ENCODE measurements around the gene HRNR.
"Not testable (repeated sequence)": the region's sequence is repeated elsewhere in the genome, so short reads cannot be mapped to it uniquely, and the experiment has no call there.

The HRNR gene

DNA sequence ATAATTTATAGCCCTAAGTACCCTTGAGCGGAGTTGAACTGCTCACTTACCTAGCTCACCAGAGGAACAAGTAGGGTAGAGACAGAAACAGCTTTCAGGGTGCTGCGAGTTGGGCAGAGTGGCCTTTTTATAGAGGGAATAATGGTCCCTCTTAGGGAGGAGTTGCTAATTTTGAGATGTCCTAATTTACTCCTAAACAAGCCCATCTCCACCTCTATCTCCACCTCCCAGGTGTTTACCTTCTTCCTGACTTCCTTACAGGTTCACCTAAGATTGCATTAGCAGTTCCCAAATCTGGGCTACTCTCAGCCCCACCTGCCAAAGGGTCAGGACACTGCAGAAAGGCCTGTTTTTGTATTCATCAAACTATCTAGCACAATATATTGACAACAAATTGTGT is at the start of gene HRNR:
TSS of gene HRNR (minus strand) at position 101 of the 400 bp plus-strand sequence. CDS start 940 bp downstream, outside the sequence.
- DNase-seq: no peak

DNA sequence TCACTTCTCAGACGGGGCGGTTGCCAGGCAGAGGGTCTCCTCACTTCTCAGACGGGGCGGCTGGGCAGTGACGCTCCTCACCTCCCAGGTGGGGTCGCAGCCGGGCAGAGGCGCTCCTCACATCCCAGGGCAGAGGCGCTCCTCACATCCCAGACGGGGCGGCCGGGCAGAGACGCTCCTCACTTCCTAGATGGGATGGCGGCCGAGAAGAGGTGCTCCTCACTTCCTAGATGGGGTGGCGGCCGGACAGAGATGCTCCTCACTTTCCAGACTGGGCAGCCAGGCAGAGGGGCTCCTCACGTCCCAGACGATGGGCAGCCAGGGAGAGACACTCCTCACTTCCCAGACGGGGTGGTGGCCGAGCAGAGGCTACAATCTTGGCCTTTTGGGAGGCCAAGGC is 32.4 kb upstream of the HRNR start:
- DNase-seq: not testable (repeated sequence)

DNA sequence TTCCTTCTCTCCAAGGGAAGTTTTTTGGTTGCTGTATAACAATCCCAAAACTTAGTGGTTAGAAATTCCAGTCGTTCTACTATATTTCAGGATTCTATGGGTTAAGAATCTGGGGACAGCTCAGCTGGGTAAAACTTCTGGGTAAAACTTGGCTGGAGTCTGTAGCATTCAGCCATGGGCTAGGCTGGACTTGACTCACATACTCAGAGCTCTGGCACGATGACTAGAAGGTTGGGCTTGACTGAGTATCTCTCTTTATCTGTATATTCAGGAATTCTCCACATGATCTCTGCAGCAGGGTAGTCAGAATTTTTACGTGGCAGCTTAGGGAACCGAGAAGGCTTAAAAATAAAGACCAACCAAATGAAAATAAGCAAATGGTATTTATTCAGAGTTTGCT is 28.2 kb upstream of the HRNR start:
- no peak for DNase-seq

DNA sequence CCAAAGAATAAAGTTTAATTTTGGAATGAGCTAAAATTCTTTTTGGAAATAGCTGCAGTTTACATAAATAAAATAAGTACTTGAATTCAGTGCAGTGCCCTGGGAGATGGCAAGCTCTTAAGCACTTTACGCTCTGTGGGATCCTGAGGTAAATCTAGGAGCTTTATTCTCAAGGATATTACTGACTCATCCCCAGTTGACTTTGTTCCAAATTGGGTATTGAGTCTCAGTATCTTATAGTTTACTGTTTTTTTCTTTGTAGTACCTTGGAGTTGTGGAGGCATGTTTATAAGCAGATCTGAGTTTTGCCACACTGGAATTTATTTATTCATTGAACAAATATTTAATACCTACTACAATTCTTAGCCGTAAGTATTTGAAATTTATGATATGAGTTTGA is 27.4 kb upstream of the HRNR start:
- no peak for DNase-seq

DNA sequence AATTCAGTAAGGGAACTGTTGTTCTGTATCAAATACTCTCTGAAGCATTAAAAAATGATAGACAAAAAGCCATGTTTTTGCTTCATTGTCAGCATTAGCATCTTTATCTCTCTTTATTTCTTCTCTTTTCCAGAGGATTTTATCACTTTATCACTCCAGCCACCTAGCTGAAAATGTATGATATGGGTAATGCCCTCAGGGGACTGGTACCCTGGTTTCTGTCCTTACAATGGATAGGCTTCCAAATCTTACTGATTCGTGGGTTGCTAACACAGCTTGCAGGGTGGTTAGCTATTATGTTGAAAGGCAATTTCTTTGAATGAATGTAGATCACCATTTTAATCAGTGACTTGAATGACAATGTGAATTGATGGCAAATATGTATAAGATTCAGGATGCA is 23.3 kb upstream of the HRNR start:
- DNase-seq: no peak

DNA sequence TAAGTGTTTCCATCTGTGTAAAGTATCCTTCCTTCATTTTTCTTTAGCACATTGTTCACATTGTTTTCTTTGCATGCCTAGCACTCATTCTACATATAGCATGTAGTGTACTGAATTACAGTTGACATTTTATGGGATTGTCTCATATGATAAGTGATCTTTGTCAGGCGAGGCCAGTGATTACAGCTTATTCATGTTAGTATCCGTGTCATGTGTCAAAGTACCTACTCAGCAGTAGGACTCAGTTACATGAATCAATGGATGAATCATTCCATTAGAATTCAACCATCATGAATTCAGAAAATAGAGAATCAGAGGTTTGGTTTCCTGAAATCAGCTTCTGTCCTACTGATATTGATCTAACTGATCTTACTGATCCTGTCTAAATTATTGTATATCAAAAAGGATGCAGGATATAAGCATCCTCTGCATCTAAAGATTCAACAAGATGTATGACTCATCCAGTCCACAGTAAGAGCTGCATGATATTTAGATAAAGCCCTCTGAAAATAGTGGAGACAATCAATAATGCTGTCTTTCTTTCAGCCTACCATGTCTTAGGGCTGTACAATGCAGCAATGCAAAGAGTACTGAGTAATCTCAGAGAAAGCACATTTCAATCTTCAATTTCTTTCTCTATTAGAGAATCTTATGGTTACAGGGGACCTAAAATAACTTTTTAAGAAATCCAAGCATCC is 20.7 kb upstream of the HRNR start:
- DNase-seq: no peak

DNA sequence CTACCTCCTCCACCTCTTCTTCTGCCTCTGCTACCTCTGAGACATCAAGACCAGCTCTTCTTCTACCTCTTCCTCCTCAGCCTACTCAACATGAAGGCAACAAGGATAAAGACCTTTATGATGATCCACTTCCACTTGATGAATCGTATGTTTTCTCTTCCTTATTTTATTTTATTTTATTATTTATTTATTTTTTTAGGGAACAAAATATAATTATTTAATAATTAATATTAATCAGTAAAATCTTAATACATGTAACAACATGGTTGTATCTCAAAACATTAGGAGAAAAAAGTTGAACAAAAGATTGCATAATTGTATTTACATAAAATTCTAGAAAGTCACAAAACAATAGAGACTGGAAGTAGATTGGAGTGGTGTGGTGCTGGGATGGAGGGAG is 13.1 kb upstream of the HRNR start:
- no peak for DNase-seq

DNA sequence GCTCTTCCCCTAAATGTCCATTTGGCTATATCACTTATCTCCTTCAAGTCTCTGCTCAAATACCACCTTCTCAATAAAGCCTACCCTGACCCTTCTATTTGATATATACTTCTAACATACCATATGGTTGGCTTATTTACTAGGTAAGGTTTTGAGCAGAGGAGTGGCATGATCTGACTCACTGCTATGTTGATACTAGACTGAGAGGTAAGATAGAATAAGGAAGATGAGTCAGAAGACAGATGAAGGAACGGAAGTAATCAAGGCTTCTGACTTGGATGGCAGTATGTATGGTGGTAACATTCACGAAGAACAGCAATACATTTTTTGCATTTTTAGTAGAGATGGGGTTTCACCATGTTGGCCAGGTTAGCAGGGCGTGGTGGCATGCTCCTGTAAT is 4.8 kb upstream of the HRNR start:
- DNase-seq: no peak

DNA sequence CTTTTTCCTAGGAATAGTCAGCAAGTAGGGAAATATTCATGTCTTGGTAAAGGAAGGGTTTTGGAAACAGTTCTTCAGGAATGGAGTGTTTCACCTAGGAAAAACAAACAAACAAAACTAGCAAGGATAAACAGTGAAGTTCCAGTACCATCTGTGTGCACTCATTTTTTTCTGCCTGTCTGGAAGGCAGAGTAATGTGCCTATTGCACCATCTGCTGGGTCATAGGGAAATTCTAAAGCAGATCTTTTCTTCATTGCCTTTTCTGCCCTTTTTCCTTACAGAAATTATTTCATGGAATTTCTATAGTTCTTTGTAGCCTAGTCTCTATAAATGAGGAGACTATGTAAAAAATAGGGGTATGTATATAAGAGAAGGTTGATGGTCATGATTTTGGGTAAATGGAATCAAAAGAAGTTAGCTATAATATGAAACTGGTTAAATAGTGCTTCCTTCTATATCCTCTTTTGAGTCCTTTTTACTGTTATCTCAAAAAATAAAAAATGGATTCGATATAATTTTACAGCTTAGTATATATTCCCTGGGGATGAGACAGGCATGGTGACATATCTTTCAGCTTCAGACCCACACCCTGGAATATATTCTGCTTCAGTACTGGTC is 3.4 kb upstream of the HRNR start:
- no peak for DNase-seq

DNA sequence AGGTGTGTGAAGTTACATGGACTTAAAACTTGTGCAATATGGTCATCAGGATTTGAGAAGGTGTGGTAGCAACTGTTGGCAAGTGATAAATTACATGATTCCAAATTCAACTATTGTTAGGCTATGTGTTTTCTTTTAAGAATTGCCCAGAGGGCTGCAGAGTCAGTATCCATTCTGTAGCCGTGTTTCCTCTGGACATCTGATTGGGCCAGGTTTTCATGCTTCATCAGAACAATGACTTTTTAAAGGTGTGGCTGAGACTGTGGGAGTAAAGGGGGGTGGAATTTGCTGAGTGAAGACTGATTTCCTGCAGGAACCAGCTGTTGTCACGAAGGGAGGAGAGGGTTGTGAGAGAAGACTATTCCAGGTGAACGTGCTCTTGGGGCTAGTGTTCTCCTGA is 1.7 kb upstream of the HRNR start:
- no peak for DNase-seq

DNA sequence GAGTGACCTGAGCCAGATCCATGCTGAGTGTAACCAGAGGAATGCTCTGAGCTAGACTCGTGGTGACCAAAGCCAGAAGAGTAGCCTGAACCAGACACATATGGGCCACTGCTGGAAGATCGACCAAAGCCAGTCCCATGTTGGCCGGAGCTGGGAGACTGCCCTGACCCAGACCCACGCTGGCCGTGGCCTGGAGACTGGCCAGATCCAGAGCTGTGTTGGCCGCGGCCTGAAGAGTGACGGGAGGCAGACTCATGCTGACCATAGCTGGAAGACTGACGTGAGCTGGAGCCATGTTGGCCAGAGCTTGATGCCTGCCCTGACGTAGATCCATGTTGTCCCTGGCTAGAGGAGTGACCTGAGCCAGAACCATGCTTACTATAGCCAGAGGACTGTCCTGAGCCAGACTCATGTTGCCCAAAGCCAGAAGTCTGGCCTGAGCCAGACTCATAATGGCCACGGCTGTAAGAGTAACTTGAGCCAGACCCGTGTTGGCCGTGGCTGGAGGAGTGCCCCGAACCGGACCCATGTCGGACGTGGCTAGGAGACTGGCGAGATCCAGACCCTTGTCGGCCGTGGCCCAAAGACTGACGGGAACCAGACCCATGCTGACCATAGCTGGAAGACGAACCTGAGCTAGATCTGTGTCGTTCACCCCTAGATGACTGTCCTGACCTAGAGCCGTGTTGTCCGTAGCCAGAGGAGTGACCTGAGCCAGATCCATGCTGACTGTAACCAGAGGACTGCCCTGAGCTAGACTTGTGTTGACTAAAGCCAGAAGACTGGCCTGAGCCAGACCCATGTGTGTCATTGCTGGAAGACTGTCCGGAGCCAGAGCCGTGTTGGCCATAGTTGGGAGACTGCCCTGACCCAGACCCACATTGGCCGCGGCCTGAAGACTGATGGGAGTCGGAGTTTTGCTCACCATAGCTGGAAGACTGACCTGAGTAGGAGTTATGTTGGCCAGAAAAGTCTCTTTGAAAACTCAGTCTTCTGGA is 3.5 kb downstream of the HRNR start:
- DNase-seq: no peak

DNA sequence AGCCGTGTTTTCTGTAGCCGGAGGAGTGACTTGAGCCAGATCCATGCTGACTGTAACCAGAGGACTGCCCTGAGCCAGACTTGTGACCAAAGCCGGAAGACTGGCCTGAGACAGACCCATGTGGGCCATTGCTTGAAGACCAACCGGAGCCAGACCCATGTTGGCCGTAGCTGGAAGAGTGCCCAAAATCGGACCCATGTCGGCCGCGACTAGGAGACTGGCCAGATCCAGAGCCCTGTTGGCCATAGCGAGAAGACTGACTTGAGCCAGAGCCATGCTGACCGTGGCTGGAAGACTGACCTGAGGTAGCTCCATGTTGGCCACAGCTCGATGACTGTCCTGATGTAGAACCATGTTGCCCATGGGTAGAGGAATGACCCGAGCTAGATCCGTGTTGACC is 4.6 kb downstream of the HRNR start:
- not testable (repeated sequence) for DNase-seq

DNA sequence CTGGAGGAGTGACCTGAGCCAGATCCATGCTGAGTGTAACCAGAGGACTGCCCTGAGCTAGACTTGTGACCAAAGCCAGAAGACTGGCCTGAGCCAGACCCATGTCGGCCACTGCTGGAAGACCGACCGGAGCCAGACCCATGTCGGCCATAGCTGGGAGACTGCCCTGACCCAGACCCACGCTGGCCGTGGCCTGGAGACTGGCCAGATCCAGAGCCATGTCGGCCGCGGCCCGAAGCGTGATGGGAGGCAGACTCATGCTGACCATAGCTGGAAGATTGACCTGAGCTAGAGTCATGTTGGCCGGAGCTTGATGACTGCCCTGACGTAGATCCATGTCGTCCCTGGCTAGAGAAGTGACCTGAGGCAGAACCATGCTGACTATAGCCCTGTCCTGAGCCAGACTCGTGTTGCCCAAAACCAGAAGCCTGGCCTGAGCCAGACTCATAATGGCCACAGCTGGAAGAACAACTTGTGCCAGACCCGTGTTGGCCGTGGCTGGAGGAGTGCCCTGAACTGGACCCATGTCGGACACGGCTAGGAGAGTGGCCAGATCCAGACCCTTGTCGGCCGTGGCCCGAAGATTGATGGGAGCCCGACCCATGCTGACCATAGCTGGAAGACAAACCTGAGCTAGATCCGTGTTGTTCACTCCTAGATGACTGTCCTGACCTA is 5.1 kb downstream of the HRNR start:
- no peak for DNase-seq

DNA sequence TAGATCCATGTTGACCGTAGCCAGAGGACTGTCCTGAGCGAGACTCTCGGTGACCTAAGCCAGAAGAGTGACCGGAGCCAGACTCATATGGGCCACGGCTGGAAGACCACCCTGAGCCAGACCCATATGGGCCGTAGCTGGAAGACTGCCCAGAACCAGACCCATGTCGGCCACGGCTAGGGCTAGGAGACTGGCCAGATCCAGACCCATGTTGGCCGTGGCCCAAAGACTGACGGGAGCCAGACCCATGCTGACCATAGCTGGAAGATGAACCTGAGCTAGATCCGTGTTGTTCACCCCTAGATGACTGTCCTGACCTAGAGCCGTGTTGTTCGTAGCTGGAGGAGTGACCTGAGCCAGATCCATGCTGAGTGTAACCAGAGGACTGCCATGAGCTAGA is 8.4 kb downstream of the HRNR start:
- not testable (repeated sequence) for DNase-seq

DNA sequence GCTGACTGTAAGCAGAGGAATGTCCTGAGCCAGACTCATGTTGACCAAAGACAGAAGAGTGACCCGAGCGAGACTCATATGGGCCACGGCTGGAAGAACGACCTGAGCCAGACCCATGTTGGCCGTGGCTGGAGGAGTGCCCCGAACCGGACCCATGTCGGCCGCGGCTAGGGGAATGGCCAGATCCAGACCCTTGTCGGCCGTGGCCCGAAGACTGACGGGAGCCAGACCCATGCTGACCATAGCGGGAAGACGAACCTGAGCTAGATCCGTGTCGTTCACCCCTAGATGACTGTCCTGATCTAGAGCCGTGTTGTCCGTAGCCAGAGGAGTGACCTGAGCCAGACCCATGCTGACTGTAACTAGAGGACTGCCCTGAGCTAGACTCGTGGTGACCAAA is 9.1 kb downstream of the HRNR start:
- DNase-seq: not testable (repeated sequence)

DNA sequence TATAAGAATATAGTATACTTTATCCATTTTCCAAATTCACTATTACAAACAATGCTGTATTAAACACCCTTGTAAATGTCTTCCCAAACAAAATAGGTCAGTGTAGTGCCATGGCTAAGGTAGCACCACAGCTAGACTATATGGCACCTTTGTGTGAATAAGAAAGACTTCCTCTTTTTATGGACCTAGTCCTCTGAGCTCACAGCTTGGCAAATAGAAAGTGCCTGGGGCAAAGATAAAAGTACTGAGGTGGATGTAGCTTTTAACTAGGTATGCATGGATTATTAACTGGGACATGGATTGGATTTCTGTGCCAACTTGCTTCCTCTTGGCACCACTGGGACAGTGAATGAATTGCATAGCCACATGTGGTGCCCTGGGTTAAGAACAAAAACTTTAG is 25.0 kb downstream of the HRNR start:
- DNase-seq: no peak

DNA sequence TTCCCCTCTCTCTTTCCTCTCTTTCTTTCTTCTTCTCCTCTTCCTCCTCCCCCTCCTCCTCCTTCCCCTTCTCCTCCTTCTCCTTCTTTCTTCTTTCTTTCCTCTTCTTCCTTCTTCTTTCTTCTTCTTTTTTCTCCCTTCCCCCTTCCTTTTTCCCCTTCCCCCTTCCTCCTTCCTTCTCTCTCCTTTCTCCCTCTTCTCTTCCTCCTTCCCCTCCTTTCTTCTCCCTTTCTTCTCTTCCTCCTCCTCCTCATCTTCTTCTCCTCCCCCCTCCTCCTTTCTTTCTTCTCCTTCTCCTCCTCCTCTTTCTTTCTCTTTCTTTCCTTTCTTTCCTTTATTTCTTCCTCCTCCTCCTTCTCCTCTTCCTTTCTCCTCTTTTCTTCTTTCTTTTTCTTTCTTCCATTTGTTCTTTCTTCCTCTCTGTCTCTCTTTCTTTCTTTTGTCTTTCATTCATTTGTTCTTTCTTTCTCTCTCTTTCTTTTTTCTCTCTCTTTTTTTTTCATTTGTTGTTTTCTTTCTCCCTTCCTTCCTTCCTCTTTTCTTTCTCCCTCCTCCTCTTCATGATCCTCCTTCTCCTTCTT is 26.5 kb downstream of the HRNR start:
- DNase-seq: no peak

DNA sequence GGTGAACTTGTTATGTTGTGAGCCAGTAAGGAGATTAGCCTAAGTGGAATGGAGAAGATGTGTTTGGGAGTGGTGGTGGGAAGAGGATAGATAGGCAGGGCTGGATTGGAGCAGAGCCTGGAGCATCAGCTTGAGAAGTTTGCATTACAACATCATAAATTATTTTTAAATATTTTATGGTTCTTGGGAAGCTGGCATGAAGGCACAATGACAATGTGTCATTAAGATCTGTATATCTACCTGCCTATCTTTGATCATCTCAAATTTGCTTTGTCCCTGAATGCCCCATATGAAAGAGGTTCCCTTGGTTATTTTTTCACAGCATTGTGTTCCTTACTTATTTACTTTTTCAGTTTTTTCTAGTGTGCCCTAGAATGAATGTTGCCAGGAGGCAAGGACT is 32.3 kb downstream of the HRNR start:
- no peak for DNase-seq

DNA sequence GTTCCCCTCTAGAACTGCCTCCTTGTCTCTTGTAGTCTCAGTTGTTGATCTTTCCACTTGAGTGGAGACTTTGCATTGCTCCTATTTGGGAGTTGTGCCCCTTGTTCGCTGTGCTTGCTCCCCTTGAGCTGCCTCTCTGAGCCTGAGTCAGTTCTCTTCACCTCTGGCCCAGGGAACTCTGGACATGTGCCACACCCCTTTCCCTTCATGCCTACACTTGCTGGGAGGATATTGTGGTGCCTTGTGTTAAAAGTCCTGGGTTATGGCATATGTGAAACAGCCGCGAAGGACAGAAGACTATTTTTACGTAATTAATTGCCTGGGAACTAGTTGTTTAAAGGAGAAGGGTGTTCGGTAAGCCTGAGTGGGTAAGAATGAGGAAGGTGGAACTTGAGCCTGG is 32.7 kb downstream of the HRNR start:
- DNase-seq: no peak

DNA sequence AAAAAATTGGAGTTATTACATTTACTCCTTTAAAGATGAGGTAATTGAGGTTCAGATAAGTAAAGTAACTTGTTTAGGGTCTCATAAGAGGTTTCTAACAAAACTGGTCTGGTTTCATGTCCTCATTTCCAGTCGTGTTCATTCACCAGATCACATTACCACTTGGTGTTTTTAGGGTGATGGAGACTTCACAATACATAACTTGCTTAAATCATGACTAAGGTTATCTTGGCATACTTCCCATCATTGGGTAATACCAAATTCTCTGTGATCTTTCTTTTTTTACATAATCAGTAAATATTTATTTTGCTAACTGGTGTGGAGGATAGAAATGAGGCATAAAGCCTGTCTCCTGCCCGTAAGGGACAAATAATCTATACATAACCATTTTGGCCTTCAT is 33.4 kb downstream of the HRNR start:
- no peak for DNase-seq

DNA sequence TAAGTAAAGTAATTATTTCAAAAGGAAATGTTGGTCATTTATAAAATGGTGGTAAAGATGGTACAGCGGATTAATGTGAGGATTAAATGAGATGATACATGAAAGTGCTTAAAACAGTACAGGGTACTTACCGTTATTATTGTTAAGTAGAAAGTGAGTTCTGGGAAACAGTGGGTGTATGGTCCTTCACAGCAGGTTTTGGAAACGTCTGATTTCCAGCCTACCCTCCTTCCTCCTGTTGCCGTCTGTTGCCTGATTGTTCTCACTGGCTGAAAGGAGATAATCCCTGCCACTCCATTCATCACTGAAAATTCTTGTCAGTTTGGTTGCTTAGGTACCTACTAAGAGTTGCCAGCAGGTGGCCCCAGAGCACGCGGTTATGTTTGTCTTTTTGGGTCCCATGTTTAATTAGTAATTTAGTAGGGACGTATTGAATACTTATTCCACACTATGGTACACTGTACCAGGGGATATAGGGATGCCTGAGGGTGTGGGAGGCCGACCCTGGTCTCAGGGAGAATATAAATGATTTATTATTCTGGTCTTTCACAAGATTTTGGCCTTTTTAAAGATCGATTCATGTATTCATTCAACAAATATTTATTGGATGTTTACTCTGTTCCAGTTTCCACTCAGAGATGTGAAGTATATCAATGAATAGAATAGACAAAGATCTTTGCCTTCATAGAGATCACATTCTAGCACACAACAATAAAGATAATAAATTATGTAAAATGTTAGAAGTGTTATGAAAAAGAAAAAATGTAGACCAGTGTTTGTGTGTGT is 34.1 kb downstream of the HRNR start:
- no peak for DNase-seq

Data from NCI-H510A (cell line).